ENCODE measurements around the gene DAB2IP. TPM values are rescaled to one million over a fixed set of nuclear protein-coding genes. Genes with fewer than 3 reads are reported as not detected.
A peak's percentile ranks its signal among the peaks of the same experiment; 100 is the strongest.
"Not testable (repeated sequence)": the region's sequence is repeated elsewhere in the genome, so short reads cannot be mapped to it uniquely, and the experiment has no call there.

DAB2IP gene
- total RNA-seq, 1 donor from 2014 or later: 27.3 TPM

- no peak for ATAC-seq
- no peak for DNase-seq (ENCODE audit: low spot score)
These were observed 8.7 kb upstream of the DAB2IP start for GRCh38 chr9:121642758-121643157.

- ATAC-seq (no peak), DNase-seq (ENCODE audit: low spot score) (no peak)
These were observed 8.0 kb upstream of the DAB2IP start for GRCh38 chr9:121643473-121643872.

GRCh38 chr9:121644040-121644439 lies 7.4 kb upstream of the DAB2IP start:
- not testable (repeated sequence) for DNase-seq (ENCODE audit: low spot score)

GRCh38 chr9:121645003-121645402 lies 6.4 kb upstream of the DAB2IP start:
- peak; percentile 18 for ATAC-seq
- DNase-seq (ENCODE audit: low spot score): no peak

More at GRCh38 chr9:121644040-121644439, 7.4 kb upstream of the DAB2IP start:
- ATAC-seq: not testable (repeated sequence)

GRCh38 chr9:121645853-121646807 lies 5.3 kb upstream of the DAB2IP start:
- DNase-seq (ENCODE audit: low spot score): no peak
- ATAC-seq: no peak

- ATAC-seq: no peak
- DNase-seq (ENCODE audit: low spot score): no peak
These were observed 4.4 kb upstream of the DAB2IP start for GRCh38 chr9:121646992-121647391.

- no peak for ATAC-seq
- DNase-seq (ENCODE audit: low spot score): no peak
These were observed 3.3 kb upstream of the DAB2IP start for GRCh38 chr9:121648172-121648571.

- ATAC-seq: no peak
- DNase-seq (ENCODE audit: low spot score): no peak
These were observed 2.6 kb upstream of the DAB2IP start for GRCh38 chr9:121648799-121649198.

- ATAC-seq: no peak
- no peak for DNase-seq (ENCODE audit: low spot score)
These were observed 1.8 kb upstream of the DAB2IP start for GRCh38 chr9:121649476-121650216.

GRCh38 chr9:121650217-121651007 lies 1.0 kb upstream of the DAB2IP start:
- peak; percentile 61 for ATAC-seq

GRCh38 chr9:121651008-121651294 lies 483 bp upstream of the DAB2IP start:
- ATAC-seq (no peak), DNase-seq (ENCODE audit: low spot score) (no peak)

More at GRCh38 chr9:121650217-121651007, 1.0 kb upstream of the DAB2IP start:
- no peak for DNase-seq (ENCODE audit: low spot score)

- no peak for DNase-seq (ENCODE audit: low spot score)
- no peak for ATAC-seq
These were observed 795 bp downstream of the DAB2IP start for GRCh38 chr9:121652021-121652837.

GRCh38 chr9:121652838-121653231 lies 1.4 kb downstream of the DAB2IP start:
- no peak for ATAC-seq

GRCh38 chr9:121654499-121655140 lies 3.2 kb downstream of the DAB2IP start:
- ATAC-seq (no peak), DNase-seq (ENCODE audit: low spot score) (no peak)

More at GRCh38 chr9:121652838-121653231, 1.4 kb downstream of the DAB2IP start:
- DNase-seq (ENCODE audit: low spot score): no peak

GRCh38 chr9:121655231-121655755 lies 3.9 kb downstream of the DAB2IP start:
- DNase-seq (ENCODE audit: low spot score) (no peak), ATAC-seq (no peak)

- no peak for DNase-seq (ENCODE audit: low spot score)
These were observed 5.6 kb downstream of the DAB2IP start for GRCh38 chr9:121656941-121657470.

GRCh38 chr9:121658166-121658565 lies 6.7 kb downstream of the DAB2IP start:
- DNase-seq (ENCODE audit: low spot score): no peak
- ATAC-seq: peak; percentile 8

More at GRCh38 chr9:121656941-121657470, 5.6 kb downstream of the DAB2IP start:
- no peak for ATAC-seq

- ATAC-seq (no peak), DNase-seq (ENCODE audit: low spot score) (no peak)
These were observed 7.2 kb downstream of the DAB2IP start for GRCh38 chr9:121658591-121658990.

- ATAC-seq (no peak), DNase-seq (ENCODE audit: low spot score) (no peak)
These were observed 8.9 kb downstream of the DAB2IP start for GRCh38 chr9:121660367-121660766.
